Measurements from ENCODE around the gene KCNIP1.

GRCh38 chr5:170731052-170731451 is 227.2 kb downstream of the KCNIP1 start:
- TF ChIP-seq CTCF (IDR thresholded peaks at IDR 0.05) (no peak), POLR2A (IDR thresholded peaks at IDR 0.05) (no peak)

All from heart left ventricle (tissue), 13 donors.